Stimulated activated naive CD8-positive, alpha-beta T cell treated with anti-CD3 and anti-CD28 coated beads, Interleukin-15, Interleukin-2, amounts not matched to agents 100 ng/mL and 50 ng/mL, for 24 hours (primary cell): ENCODE measurements around the gene PTCD3.

Experiments used
- H3K27ac Mint-ChIP-seq: one replicate; pipeline ENCODE4 v1.8.0; 2021; ENCODE audit warnings: mild to moderate bottlenecking, mixed read lengths
- H3K27me3 Mint-ChIP-seq: one replicate; pipeline ENCODE4 v1.8.0; 2021; ENCODE audit warnings: mixed read lengths
- H3K36me3 Mint-ChIP-seq: one replicate; pipeline ENCODE4 v1.8.0; 2021; ENCODE audit warnings: low read depth, mixed read lengths
- H3K4me1 Mint-ChIP-seq: one replicate; pipeline ENCODE4 v1.8.0; 2021; ENCODE audit warnings: low read depth, mixed read lengths
- H3K4me3 Mint-ChIP-seq: one replicate; pipeline ENCODE4 v1.8.0; 2021; ENCODE audit warnings: mild to moderate bottlenecking, mixed read lengths
- H3K9me3 Mint-ChIP-seq: one replicate; pipeline ENCODE4 v1.8.0; 2021; ENCODE audit warnings: mixed read lengths

Gene PTCD3

GRCh38 chr2:86150502-86150901 lies 44.5 kb downstream of the PTCD3 start:
- Mint-ChIP-seq H3K27me3 (no peaks in the 10 kb centered on the region), H3K4me1 (peaks cover 6% of the 10 kb centered on the region), H3K36me3 (peaks cover 78% of the 10 kb centered on the region), H3K4me3 (no peak overlapping the region), H3K27ac (no peak overlapping the region), H3K9me3 (no peaks in the 10 kb centered on the region)

GRCh38 chr2:86157009-86157556 lies 51.0 kb downstream of the PTCD3 start:
- H3K9me3 Mint-ChIP-seq, result no peaks in the 10 kb centered on the region
- H3K36me3 Mint-ChIP-seq, result peaks cover 64% of the 10 kb centered on the region
- no peak overlapping the region for H3K27ac Mint-ChIP-seq
- H3K4me1 Mint-ChIP-seq, result no peaks in the 10 kb centered on the region
- no peaks in the 10 kb centered on the region for H3K27me3 Mint-ChIP-seq
- H3K4me3 Mint-ChIP-seq, result no peak overlapping the region

GRCh38 chr2:86158286-86158685 lies 52.3 kb downstream of the PTCD3 start:
- peaks cover 64% of the 10 kb centered on the region for H3K36me3 Mint-ChIP-seq
- no peaks in the 10 kb centered on the region for H3K27me3 Mint-ChIP-seq
- H3K4me3 Mint-ChIP-seq, result no peak overlapping the region
- no peaks in the 10 kb centered on the region for H3K4me1 Mint-ChIP-seq
- no peaks in the 10 kb centered on the region for H3K9me3 Mint-ChIP-seq
- no peak overlapping the region for H3K27ac Mint-ChIP-seq

GRCh38 chr2:86160156-86160952 lies 54.3 kb downstream of the PTCD3 start:
- Mint-ChIP-seq H3K27ac (no peak overlapping the region), H3K4me1 (no peaks in the 10 kb centered on the region), H3K9me3 (no peaks in the 10 kb centered on the region), H3K27me3 (no peaks in the 10 kb centered on the region), H3K36me3 (peaks cover 62% of the 10 kb centered on the region), H3K4me3 (no peak overlapping the region)

GRCh38 chr2:86170449-86170848 lies 64.4 kb downstream of the PTCD3 start:
- H3K4me1 Mint-ChIP-seq, result peaks cover 9% of the 10 kb centered on the region
- no peaks in the 10 kb centered on the region for H3K27me3 Mint-ChIP-seq
- H3K9me3 Mint-ChIP-seq, result no peaks in the 10 kb centered on the region
- H3K27ac Mint-ChIP-seq, result no peak overlapping the region
- peaks cover 67% of the 10 kb centered on the region for H3K36me3 Mint-ChIP-seq
- no peak overlapping the region for H3K4me3 Mint-ChIP-seq

- Mint-ChIP-seq H3K4me1 (peaks cover 13% of the 10 kb centered on the region), H3K9me3 (no peaks in the 10 kb centered on the region), H3K4me3 (no peak overlapping the region), H3K27me3 (no peaks in the 10 kb centered on the region), H3K36me3 (peaks cover 68% of the 10 kb centered on the region), H3K27ac (no peak overlapping the region)
Observed at GRCh38 chr2:86171295-86171694, 65.3 kb downstream of the PTCD3 start.

- Mint-ChIP-seq H3K4me1 (peaks cover 13% of the 10 kb centered on the region), H3K9me3 (no peaks in the 10 kb centered on the region), H3K36me3 (peaks cover 77% of the 10 kb centered on the region), H3K27me3 (no peaks in the 10 kb centered on the region), H3K4me3 (no peak overlapping the region), H3K27ac (no peak overlapping the region)
Observed at GRCh38 chr2:86172610-86173009, 66.6 kb downstream of the PTCD3 start.

GRCh38 chr2:86174445-86174844 lies 68.4 kb downstream of the PTCD3 start:
- no peak overlapping the region for H3K4me3 Mint-ChIP-seq
- no peak overlapping the region for H3K27ac Mint-ChIP-seq
- H3K4me1 Mint-ChIP-seq, result peaks cover 13% of the 10 kb centered on the region
- H3K36me3 Mint-ChIP-seq, result peaks cover 76% of the 10 kb centered on the region
- H3K9me3 Mint-ChIP-seq, result no peaks in the 10 kb centered on the region
- no peaks in the 10 kb centered on the region for H3K27me3 Mint-ChIP-seq

GRCh38 chr2:86175828-86176227 lies 69.8 kb downstream of the PTCD3 start:
- Mint-ChIP-seq H3K36me3 (peaks cover 73% of the 10 kb centered on the region), H3K27ac (no peak overlapping the region), H3K4me1 (peaks cover 13% of the 10 kb centered on the region), H3K27me3 (no peaks in the 10 kb centered on the region), H3K4me3 (no peak overlapping the region), H3K9me3 (no peaks in the 10 kb centered on the region)

- no peaks in the 10 kb centered on the region for H3K27me3 Mint-ChIP-seq
- peaks cover 67% of the 10 kb centered on the region for H3K36me3 Mint-ChIP-seq
- H3K4me3 Mint-ChIP-seq, result no peak overlapping the region
- H3K9me3 Mint-ChIP-seq, result no peaks in the 10 kb centered on the region
- no peak overlapping the region for H3K27ac Mint-ChIP-seq
- peaks cover 13% of the 10 kb centered on the region for H3K4me1 Mint-ChIP-seq
Observed at GRCh38 chr2:86176597-86176996, 70.6 kb downstream of the PTCD3 start.

- Mint-ChIP-seq H3K36me3 (peaks cover 45% of the 10 kb centered on the region), H3K27ac (peak overlapping the region; percentile 91), H3K27me3 (no peaks in the 10 kb centered on the region), H3K4me1 (peaks cover 76% of the 10 kb centered on the region), H3K9me3 (no peaks in the 10 kb centered on the region), H3K4me3 (peak overlapping the region; percentile 64)
Observed at GRCh38 chr2:86185517-86186212, 79.6 kb downstream of the PTCD3 start.

GRCh38 chr2:86186431-86186830 lies 80.4 kb downstream of the PTCD3 start:
- peaks cover 84% of the 10 kb centered on the region for H3K4me1 Mint-ChIP-seq
- H3K27me3 Mint-ChIP-seq, result no peaks in the 10 kb centered on the region
- H3K36me3 Mint-ChIP-seq, result peaks cover 49% of the 10 kb centered on the region
- peak overlapping the region; percentile 6 for H3K4me3 Mint-ChIP-seq
- peak overlapping the region; percentile 91 for H3K27ac Mint-ChIP-seq
- no peaks in the 10 kb centered on the region for H3K9me3 Mint-ChIP-seq

GRCh38 chr2:86189782-86190416 lies 83.9 kb downstream of the PTCD3 start:
- Mint-ChIP-seq H3K4me1 (peaks cover 91% of the 10 kb centered on the region), H3K9me3 (no peaks in the 10 kb centered on the region), H3K27ac (no peak overlapping the region), H3K4me3 (no peak overlapping the region), H3K27me3 (no peaks in the 10 kb centered on the region), H3K36me3 (peaks cover 63% of the 10 kb centered on the region)
